H1 (cell line): ENCODE results near the gene ARAP3.

Experiments
- BACH1 ChIP-seq: IDR thresholded peaks from 2 replicates; pipeline ENCODE4 v1.6.1; 2012; ENCODE audit warnings: low read length, improper control_type of control experiment
- CREB1 ChIP-seq: IDR thresholded peaks from 2 replicates; pipeline ENCODE4 v1.6.1; 2012; ENCODE audit warnings: inconsistent platforms
- CTCF ChIP-seq, 3 experiments: IDR thresholded peaks; 1 replicate in 2 of 3; 2 replicates in 1 of 3; pipeline versions ENCODE4 v1.5.1 to v1.6.1; 2011; ENCODE audit warnings: low read length in 3 of 3, mild to moderate bottlenecking in 3 of 3, inconsistent platforms in 2 of 3, low read depth in 1 of 3, moderate library complexity in 1 of 3; ENCODE audit not compliant: insufficient read depth in 1 of 3; ENCODE audit errors: control extremely low read depth in 1 of 3
- EZH2 ChIP-seq: fragments of 200-600 bp; sonication (generic); IDR thresholded peaks from 2 replicates; pipeline ENCODE4 v1.7.1; 2012; ENCODE audit warnings: low read depth, mild to moderate bottlenecking, moderate library complexity, low read length, inconsistent platforms; ENCODE audit not compliant: severe bottlenecking
- GTF2F1 ChIP-seq: IDR thresholded peaks from 2 replicates; pipeline ENCODE4 v1.6.1; 2012; ENCODE audit warnings: low read depth, low read length, improper control_type of control experiment, borderline replicate concordance
- JUN ChIP-seq: IDR thresholded peaks from 2 replicates; pipeline ENCODE4 v1.6.1; 2011; ENCODE audit warnings: low read depth, mild to moderate bottlenecking, improper control_type of control experiment, low read length
- YY1 ChIP-seq: IDR thresholded peaks from 2 replicates; pipeline ENCODE4 v1.6.1; 2011; ENCODE audit warnings: low read depth, mild to moderate bottlenecking, low read length
- TF ChIP-seq, protein P1 (sequence below): IDR thresholded peaks from 2 replicates; pipeline ENCODE4 v1.6.1; 2011; ENCODE audit warnings: low read depth, mild to moderate bottlenecking, low read length; ENCODE audit not compliant: insufficient read depth

GRCh38 chr5:141685591-141685990 lies 3.6 kb upstream of the ARAP3 start:
- no peak for TF ChIP-seq EZH2
- no peak for TF ChIP-seq BACH1
- no peak for TF ChIP-seq CTCF (IDR thresholded peaks at IDR 0.05; ENCODE audit: control extremely low read depth in 1 of 3, insufficient read depth in 1 of 3, low read depth in 1 of 3, low read length in 3 of 3)
- TF ChIP-seq JUN = no peak
- TF ChIP-seq GTF2F1 = no peak
- no peak for TF ChIP-seq CREB1
- TF ChIP-seq, protein P1, sequence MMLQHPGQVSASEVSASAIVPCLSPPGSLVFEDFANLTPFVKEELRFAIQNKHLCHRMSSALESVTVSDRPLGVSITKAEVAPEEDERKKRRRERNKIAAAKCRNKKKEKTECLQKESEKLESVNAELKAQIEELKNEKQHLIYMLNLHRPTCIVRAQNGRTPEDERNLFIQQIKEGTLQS = no peak
- TF ChIP-seq YY1 = no peak
